ENCODE data around the gene PPP1R18. TPM values are rescaled to one million over a fixed set of nuclear protein-coding genes. Genes with fewer than 3 reads are reported as not detected.
"Not testable (repeated sequence)": the region's sequence is repeated elsewhere in the genome, so short reads cannot be mapped to it uniquely, and the experiment has no call there.

The PPP1R18 gene
- total RNA-seq, 1 donor from 2014 or later: 156 TPM

DNA sequence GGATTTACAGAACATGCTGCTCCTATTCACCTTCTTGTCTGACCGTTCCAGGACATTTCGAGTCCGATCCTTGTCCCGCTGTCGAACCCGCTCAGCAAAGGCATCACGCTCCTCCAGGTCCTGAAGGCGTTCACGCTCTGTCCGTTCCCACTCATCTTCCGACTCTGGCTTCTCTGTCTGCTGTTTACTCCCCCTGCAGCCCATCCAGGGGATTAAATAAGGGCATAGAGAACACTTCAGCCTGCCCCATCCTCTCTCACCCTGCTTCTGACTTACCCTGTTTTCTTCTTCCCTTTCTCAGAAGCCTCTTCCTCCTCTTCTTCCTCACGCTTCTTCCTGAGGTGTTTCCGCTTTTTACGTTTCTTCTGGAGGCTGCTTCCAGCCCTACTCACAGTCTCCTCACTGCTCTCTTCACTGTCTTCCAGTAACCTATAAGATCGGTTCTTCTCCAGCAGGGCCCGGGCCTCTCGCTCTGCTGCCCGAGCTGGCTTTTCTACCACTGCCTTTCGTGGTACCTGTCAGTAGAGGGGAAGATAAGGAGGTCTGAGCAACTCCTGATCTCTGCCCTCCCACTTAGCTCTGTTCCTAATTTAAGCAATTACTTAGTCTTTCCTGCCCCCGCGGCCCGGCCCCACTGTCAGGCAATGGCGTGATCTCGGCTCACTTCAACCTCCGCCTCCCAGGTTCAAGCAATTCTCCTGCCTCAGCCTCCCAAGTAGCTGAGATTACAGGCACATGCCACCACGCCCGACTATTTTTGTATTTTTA, 15.5 kb downstream of the PPP1R18 start:
- H3K4me1 Mint-ChIP-seq (ENCODE audit: low read depth, unreplicated experiment): peaks cover 9% of the 10 kb centered on the region
- Histone ChIP-seq H3K4me2 (ENCODE audit: low read length) (peak overlapping the region; percentile 97), H4K20me1 (ENCODE audit: insufficient read depth, low read length) (peaks cover 7% of the 10 kb centered on the region), H3K79me2 (ENCODE audit: insufficient read depth, low read length) (peaks cover 30% of the 10 kb centered on the region), H3K27ac (ENCODE audit: low read depth, low read length) (no peak overlapping the region), H3K36me3 (ENCODE audit: insufficient read depth, low read length) (peaks cover 19% of the 10 kb centered on the region), H3K9me3 (ENCODE audit: insufficient read depth, low read depth, low read length) (no peaks in the 10 kb centered on the region), H3K9ac (ENCODE audit: low read length) (peak overlapping the region; percentile 92), H3K4me3 (ENCODE audit: insufficient read depth, low read depth, low read length) (no peak overlapping the region), H3K27me3 (ENCODE audit: insufficient read depth, low read length) (no peaks in the 10 kb centered on the region), H3K4me1 (ENCODE audit: insufficient read depth, low read length) (peaks cover 5% of the 10 kb centered on the region), H2AFZ (ENCODE audit: low read depth, low read length) (no peak overlapping the region)
- DNase-seq (ENCODE audit: low read depth) (no peak), FAIRE-seq (no peak)
- H3K27me3 Mint-ChIP-seq (ENCODE audit: low read depth, unreplicated experiment): no peaks in the 10 kb centered on the region
- TF ChIP-seq EZH2 (IDR thresholded peaks at IDR 0.05; ENCODE audit: insufficient read depth, low read length): no peak
- TF ChIP-seq, protein P1, sequence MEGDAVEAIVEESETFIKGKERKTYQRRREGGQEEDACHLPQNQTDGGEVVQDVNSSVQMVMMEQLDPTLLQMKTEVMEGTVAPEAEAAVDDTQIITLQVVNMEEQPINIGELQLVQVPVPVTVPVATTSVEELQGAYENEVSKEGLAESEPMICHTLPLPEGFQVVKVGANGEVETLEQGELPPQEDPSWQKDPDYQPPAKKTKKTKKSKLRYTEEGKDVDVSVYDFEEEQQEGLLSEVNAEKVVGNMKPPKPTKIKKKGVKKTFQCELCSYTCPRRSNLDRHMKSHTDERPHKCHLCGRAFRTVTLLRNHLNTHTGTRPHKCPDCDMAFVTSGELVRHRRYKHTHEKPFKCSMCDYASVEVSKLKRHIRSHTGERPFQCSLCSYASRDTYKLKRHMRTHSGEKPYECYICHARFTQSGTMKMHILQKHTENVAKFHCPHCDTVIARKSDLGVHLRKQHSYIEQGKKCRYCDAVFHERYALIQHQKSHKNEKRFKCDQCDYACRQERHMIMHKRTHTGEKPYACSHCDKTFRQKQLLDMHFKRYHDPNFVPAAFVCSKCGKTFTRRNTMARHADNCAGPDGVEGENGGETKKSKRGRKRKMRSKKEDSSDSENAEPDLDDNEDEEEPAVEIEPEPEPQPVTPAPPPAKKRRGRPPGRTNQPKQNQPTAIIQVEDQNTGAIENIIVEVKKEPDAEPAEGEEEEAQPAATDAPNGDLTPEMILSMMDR (IDR thresholded peaks at IDR 0.05; ENCODE audit: insufficient read depth, low read depth, low read length): peak; percentile 25
- peak overlapping the region; percentile 72 for H3K27ac Mint-ChIP-seq (ENCODE audit: unreplicated experiment)
- H3K36me3 Mint-ChIP-seq (ENCODE audit: low read depth, unreplicated experiment): peaks cover 10% of the 10 kb centered on the region
- peak overlapping the region; percentile 94 for H3K4me3 Mint-ChIP-seq (ENCODE audit: unreplicated experiment)
- H3K9me3 Mint-ChIP-seq (ENCODE audit: unreplicated experiment): no peaks in the 10 kb centered on the region

DNA sequence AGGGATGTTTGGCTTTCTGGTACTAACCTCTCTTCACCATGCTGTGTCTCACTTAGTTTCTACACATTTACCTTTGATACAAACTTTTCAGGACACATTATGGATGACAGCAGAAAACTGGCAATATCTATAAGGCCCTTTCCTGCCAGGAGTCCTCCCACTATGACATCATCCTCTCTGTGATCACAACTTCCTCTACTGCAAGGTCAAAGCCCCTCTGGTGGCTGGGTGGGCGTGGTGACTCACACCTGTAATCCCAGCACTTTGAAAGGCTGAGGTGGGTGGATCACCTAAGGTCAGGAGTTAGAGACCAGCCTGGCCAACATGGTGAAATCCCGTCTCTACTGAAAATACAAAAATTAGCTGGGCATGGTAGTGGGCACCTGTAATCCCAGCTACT, 20.1 kb downstream of the PPP1R18 start:
- not testable (repeated sequence) for H3K27ac ChIP-seq (ENCODE audit: low read depth, low read length); H3K4me3 ChIP-seq (ENCODE audit: insufficient read depth, low read depth, low read length); H3K9ac ChIP-seq (ENCODE audit: low read length); H3K4me1 ChIP-seq (ENCODE audit: insufficient read depth, low read length); H3K27me3 ChIP-seq (ENCODE audit: insufficient read depth, low read length); H3K9me3 ChIP-seq (ENCODE audit: insufficient read depth, low read depth, low read length); H4K20me1 ChIP-seq (ENCODE audit: insufficient read depth, low read length); H2AFZ ChIP-seq (ENCODE audit: low read depth, low read length); H3K27me3 Mint-ChIP-seq (ENCODE audit: low read depth, unreplicated experiment); H3K27ac Mint-ChIP-seq (ENCODE audit: unreplicated experiment); H3K4me2 ChIP-seq (ENCODE audit: low read length); H3K4me1 Mint-ChIP-seq (ENCODE audit: low read depth, unreplicated experiment); FAIRE-seq; DNase-seq (ENCODE audit: low read depth); H3K4me3 Mint-ChIP-seq (ENCODE audit: unreplicated experiment); H3K9me3 Mint-ChIP-seq (ENCODE audit: unreplicated experiment)
- H3K36me3 Mint-ChIP-seq (ENCODE audit: low read depth, unreplicated experiment): peaks cover 21% of the 10 kb centered on the region
- Histone ChIP-seq H3K36me3 (ENCODE audit: insufficient read depth, low read length) (peaks cover 47% of the 10 kb centered on the region), H3K79me2 (ENCODE audit: insufficient read depth, low read length) (peaks cover 16% of the 10 kb centered on the region)

DNA sequence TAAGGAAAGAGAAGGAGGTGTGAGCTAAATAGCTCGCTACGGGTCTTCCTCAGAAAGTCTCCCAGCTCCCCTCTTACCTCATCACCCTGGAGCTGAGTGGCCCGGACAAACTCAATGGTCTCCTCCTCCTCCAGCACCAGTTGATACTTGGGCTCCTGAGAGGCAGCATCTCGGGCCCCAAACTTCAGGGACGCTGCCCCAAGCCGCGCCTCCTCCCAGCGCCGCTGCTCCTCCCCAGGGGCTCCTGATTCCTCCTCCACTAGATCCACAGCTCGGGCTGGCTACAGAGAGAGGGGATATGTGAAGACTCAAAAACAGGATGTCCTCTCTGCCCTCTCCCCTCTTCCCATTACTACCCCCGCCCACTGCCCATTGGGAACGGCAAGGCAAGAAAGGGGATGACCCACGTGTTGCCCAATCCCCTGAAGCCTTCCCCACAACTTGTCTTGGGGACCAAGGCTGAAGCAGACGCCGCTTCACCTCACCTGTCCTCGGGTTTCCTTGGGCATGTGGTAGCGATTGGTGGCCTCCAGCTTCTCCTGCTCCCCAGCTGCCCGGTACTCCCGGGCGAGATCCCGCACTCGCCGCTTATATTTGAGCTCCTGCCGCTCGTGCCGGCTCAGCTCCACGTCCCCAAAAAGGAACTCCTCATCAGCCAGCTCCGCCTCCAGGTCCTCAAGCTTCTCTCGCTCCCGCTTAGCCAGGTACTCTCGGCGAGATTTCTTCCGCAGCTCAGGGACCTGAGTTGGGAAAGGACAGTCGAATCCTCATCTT, 21.3 kb downstream of the PPP1R18 start:
- Histone ChIP-seq H3K27me3 (ENCODE audit: insufficient read depth, low read length) (no peaks in the 10 kb centered on the region), H3K4me1 (ENCODE audit: insufficient read depth, low read length) (no peaks in the 10 kb centered on the region), H2AFZ (ENCODE audit: low read depth, low read length) (no peak overlapping the region), H3K27ac (ENCODE audit: low read depth, low read length) (no peak overlapping the region), H3K79me2 (ENCODE audit: insufficient read depth, low read length) (peaks cover 6% of the 10 kb centered on the region), H3K9ac (ENCODE audit: low read length) (no peak overlapping the region), H3K36me3 (ENCODE audit: insufficient read depth, low read length) (peaks cover 47% of the 10 kb centered on the region), H3K4me3 (ENCODE audit: insufficient read depth, low read depth, low read length) (no peak overlapping the region), H3K9me3 (ENCODE audit: insufficient read depth, low read depth, low read length) (no peaks in the 10 kb centered on the region), H4K20me1 (ENCODE audit: insufficient read depth, low read length) (no peaks in the 10 kb centered on the region), H3K4me2 (ENCODE audit: low read length) (no peak overlapping the region)
- Mint-ChIP-seq H3K4me3 (ENCODE audit: unreplicated experiment) (no peak overlapping the region), H3K36me3 (ENCODE audit: low read depth, unreplicated experiment) (peaks cover 20% of the 10 kb centered on the region), H3K9me3 (ENCODE audit: unreplicated experiment) (no peaks in the 10 kb centered on the region), H3K27ac (ENCODE audit: unreplicated experiment) (peak overlapping the region; percentile 41), H3K4me1 (ENCODE audit: low read depth, unreplicated experiment) (peaks cover 4% of the 10 kb centered on the region), H3K27me3 (ENCODE audit: low read depth, unreplicated experiment) (no peaks in the 10 kb centered on the region)
- DNase-seq (ENCODE audit: low read depth) (no peak), FAIRE-seq (no peak)
- TF ChIP-seq, protein P1 (IDR thresholded peaks at IDR 0.05; ENCODE audit: insufficient read depth, low read depth, low read length): no peak

DNA sequence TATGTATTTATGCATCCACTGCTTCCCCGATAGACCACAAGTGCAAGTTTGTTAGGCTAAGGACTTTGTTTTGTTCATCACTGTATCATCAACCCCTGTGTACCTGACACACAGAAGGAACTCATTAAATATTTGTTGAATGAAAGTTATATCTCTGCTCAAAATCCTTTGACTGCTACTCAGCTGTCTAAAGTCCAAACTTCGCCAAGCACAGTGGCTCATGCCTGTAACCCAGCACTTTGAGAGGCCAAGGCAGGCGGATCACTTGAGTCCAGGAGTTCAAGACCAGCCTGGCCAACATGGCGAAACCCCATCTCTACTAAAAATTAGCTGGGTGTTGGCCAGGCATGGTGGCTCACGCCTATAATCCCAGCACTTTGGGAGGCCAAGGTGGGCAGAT, 28.5 kb downstream of the PPP1R18 start:
- not testable (repeated sequence) for H4K20me1 ChIP-seq (ENCODE audit: insufficient read depth, low read length); H3K9me3 Mint-ChIP-seq (ENCODE audit: unreplicated experiment); H3K27me3 ChIP-seq (ENCODE audit: insufficient read depth, low read length); H3K4me3 ChIP-seq (ENCODE audit: insufficient read depth, low read depth, low read length); FAIRE-seq; H2AFZ ChIP-seq (ENCODE audit: low read depth, low read length); H3K4me2 ChIP-seq (ENCODE audit: low read length); H3K9ac ChIP-seq (ENCODE audit: low read length); H3K79me2 ChIP-seq (ENCODE audit: insufficient read depth, low read length); DNase-seq (ENCODE audit: low read depth); H3K27ac ChIP-seq (ENCODE audit: low read depth, low read length); H3K27me3 Mint-ChIP-seq (ENCODE audit: low read depth, unreplicated experiment); H3K9me3 ChIP-seq (ENCODE audit: insufficient read depth, low read depth, low read length)
- Histone ChIP-seq H3K36me3 (ENCODE audit: insufficient read depth, low read length) (peaks cover 51% of the 10 kb centered on the region), H3K4me1 (ENCODE audit: insufficient read depth, low read length) (peaks cover 14% of the 10 kb centered on the region)
- peaks cover 40% of the 10 kb centered on the region for H3K36me3 Mint-ChIP-seq (ENCODE audit: low read depth, unreplicated experiment)
- H3K4me3 Mint-ChIP-seq (ENCODE audit: unreplicated experiment): peak overlapping the region; percentile 11
- H3K27ac Mint-ChIP-seq (ENCODE audit: unreplicated experiment): peak overlapping the region; percentile 75
- H3K4me1 Mint-ChIP-seq (ENCODE audit: low read depth, unreplicated experiment): peaks cover 33% of the 10 kb centered on the region

Measured in astrocyte (in vitro differentiated cells and primary cell).